NCI-H1105 treated with DMSO at 0.1 percent for 48 hours (cell line): ENCODE measurements around the gene HOMER3.
"Not testable (repeated sequence)": the region's sequence is repeated elsewhere in the genome, so short reads cannot be mapped to it uniquely, and the experiment has no call there.

Source experiments
- DNase-seq: peaks from one replicate; lab custom pipeline; 2025; lab: John Stamatoyannopoulos, UW

The HOMER3 gene

DNA sequence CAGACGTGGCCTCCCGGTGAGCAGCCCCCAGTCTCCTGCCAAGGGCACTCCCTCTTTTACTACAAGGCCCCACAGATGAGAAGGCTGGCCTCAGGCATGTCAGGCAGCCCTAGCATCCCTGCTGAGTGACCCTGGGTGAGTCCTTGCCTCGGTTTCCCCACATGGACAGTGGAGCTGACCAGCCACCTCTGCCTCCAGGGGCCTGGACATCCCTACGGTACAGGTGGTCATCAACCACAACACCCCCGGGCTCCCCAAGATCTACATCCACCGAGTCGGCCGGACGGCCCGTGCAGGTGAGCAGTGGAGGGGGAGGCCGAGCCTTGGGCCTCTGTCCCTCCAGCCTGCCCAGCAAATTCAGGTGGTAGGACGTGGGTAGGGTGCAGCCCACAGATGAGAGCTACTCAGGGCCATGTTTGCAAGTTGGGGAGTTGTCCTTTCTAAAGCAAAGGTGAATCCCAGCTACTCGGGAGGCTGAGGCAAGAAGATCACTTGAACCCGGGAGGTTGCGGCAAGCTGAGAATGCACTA, 16.3 kb downstream of the HOMER3 start:
- DNase-seq = no peak

DNA sequence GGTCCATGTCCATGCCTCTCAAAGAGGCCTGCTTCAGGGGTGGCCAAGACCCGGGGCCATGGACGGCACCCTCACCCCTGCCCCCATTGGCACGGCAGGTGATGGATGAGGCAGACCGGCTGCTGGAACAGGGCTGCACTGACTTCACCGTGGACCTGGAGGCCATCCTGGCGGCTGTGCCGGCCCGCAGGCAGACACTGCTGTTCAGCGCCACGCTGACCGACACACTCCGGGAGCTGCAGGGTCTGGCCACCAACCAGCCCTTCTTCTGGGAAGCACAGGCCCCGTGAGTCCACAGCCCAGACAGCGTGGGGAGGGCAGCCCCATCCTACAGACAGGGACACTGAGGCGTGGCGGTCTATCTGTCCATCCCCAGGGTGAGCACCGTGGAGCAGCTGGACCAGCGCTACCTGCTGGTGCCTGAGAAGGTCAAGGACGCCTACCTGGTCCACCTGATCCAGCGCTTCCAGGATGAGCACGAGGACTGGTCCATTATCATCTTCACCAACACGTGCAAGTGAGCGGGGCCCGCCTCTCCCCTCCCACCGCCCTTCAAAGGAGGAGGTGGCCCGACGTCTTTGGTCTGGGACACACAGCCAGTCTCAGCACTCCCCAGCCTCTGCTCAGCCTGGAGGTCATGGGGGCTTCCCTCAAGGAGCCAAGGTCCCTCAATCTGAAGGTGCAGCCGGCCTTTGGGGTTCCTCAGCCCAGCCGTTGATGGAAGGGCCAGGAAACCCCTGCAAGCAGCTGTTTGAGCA, 18.6 kb downstream of the HOMER3 start:
- DNase-seq = no peak

GRCh38 chr19:18921593-18921992, 19.4 kb downstream of the HOMER3 start:
- DNase-seq = no peak

DNA sequence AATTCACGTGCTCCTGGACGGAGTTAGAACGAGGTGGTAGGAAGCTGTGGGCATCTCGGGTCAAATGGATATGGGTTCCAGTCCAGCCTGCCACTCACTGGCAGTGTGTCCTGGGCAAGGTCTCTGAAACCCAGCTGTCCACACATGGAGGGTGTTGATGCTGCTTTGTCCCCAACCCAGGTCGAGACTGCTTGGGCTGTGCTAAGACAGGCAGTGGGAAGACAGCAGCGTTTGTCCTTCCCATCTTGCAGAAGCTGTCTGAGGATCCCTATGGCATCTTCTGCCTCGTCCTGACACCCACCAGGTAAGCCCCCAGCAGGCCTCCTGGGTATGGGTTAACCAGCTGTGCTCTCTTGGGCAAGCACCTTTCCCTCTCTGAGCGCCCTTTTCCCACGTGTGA, 20.6 kb downstream of the HOMER3 start:
- no peak for DNase-seq

DNA sequence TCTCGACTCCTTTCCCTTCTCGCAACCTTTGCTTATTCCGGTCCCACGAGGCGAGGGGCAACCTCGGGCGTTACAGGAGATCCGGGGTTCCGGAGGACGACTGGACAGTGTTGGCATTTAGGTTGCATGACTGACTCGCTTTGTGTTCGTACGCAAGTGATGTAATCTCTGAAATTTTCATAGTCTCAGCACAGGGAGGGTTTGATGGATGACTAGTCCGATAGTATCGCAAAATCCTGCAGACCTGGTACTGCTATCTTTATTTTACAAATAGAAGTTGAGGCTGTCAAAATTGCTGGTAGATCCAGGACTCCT, 21.2 kb downstream of the HOMER3 start:
- DNase-seq = no peak

DNA sequence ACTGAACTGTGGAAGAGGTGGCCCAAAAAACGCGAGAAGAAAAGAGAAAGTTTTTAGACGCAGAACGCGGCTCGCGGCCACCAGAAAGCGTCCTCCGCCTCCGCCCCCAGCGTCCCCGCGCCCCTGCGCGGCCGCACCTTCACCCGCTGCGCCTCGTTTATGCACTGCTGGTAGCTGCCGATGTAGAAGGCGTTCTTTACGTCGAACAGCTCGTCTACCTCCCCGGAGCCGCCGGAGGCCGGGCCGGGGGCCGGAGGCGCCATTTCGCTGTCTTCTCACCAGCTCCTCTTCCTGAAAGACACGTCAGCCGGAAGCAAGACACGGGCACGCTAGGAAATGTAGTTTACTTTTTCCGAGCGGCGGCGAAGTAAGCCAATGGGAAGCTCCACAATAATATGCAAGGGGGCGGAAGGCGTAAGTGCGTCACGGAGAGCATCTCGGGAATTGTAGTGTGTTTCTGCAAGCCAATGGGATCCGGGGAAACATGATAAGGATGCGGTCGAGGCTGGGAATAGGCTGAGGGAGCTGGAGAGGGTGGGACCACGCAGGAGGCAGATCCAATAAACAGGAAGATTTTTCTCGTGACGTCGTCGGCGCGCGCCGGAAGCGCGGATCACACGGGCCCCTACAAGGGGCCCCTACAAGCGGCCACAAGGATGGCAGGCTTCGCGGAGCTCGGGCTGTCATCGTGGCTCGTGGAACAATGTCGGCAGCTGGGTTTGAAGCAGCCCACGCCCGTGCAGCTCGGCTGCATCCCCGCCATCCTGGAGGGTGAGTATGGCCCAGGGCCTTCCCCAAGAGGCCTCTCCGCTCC, 21.7 kb downstream of the HOMER3 start, which contains the start of the genes COPE and DDX49:
Gene COPE, minus strand, starts transcription at position 302 of the 814 bp plus-strand sequence. Its CDS starts 39 bp downstream, at position 263.
Gene DDX49, plus strand, starts transcription at position 630 of the 814 bp plus-strand sequence. Its CDS starts 27 bp downstream, at position 657.
- DNase-seq = peak; percentile 100

DNA sequence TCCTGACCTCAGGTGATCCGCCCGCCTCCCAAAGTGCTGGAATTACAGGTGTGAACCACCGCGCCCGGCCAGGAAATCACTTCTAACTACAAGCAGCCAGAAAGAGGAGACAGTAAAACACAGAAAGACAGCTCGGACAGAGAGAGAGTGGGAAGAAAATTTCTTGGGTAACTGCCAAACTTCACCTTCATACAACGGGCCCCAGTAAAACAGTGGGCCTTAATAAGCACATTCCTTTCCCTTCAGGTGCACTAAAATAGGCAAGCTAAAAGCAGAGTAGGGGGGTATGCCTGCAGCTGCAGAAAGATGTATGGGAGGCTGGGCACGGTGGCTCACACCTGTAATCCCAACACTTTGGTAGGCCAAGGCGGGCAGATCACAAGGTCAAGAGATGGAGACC, 23.4 kb downstream of the HOMER3 start:
- DNase-seq = not testable (repeated sequence)

DNA sequence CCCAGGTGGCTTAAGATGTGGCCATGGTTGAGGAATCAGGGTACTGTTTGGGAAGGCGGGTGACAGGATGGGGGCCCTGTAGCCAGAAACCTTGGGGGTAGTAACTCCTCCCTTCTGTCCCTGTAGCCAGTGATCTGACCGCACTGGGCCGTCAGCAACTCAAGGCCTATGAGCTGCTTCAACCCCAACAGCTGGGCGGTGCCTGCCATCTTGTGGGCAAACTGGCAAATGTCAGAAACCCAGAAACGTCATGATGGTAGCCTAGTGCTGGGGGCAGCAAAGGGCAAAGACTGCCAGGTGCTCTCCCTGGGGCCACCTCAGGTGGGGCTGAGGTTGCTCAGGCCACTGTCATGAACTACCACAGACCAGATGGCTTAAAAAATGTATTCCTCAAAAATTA, 25.4 kb downstream of the HOMER3 start:
- no peak for DNase-seq

GRCh38 chr19:18913466-18913865, 27.6 kb downstream of the HOMER3 start:
- no peak for DNase-seq

GRCh38 chr19:18912933-18913332, 28.1 kb downstream of the HOMER3 start:
- no peak for DNase-seq

- DNase-seq = no peak
These were observed 30.1 kb downstream of the HOMER3 start for GRCh38 chr19:18910801-18911436.

GRCh38 chr19:18910010-18910409, 31.0 kb downstream of the HOMER3 start:
- no peak for DNase-seq

DNA sequence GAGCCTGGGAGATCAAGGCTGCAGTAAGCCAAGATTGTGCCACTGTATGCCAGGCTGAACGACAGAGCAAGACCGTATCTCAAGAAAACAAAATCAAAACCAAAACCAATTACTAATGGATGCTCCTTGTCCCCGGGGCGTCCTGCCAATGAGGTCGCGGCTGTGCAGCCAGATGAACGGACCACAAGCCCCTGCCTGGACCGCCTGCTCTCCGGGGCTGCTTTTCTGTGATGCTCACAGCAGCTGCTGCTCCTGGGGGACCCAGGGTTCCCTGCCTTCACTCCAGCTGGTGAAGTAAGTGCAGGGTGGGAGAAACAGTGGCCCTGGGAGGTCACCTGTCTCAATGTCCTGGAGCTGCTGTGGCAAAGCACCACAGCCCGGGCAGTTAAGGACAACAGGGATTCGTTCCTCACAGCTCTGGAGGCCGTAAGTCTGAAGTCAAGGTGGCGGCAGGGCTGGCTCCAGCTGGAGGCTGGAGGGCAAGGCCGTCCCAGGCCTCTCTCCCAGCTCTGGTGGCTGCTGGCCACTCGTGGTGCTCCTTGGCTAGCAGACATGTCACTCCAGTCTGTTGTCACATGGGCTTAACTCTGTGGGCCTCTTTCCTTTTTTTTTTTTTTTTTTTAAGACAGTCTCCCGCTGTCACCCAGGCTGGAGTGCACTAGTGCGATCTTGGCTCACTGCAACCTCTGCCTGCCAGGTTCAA, 31.9 kb downstream of the HOMER3 start:
- no peak for DNase-seq

DNA sequence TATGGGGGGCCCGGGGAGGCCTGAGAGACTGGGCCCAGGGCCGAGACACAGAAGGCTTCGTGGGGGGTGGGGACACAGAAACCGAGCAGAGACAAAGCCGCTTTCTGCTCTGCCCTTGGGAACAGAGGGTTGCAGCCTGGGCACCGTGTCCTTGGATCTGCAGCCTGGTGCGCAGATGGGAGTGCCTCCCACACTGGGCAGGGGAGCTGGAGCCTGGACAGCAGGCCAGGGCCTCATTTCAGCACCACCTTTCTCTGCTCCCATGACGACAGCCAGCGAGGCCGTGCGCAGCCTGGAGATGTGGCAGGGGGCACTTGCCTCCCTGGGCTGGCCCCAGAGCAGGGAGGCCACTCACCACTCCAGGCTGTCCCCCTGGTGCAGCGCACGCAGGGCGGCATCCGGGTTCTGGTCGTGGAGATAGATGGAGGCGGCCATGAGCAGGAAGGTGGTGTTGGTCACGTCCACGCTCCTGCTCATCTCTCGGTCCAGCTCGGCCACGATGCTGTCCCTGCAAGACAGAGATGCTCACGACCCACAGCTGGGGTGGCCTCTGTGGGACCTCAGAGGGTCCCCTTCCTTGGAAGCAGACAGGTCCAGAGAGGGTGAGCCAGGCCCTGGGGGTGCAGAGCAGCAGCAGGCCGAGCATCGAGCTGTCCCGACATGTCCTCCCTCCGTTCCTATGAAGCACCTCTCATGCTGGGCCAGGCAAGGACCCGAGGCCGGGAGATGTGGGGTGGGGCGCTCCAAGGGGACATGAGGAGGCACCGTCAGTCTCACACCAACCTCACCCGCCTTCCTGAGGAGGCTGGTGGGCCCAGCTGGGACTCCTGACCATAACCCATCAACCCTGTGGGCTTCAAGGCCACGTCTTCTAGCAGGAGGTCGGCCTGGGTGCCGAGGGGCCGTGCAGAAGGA, 34.2 kb downstream of the HOMER3 start:
- DNase-seq = no peak

- DNase-seq = no peak
These were observed 35.3 kb downstream of the HOMER3 start for GRCh38 chr19:18905513-18906236.

- no peak for DNase-seq
These were observed 36.0 kb downstream of the HOMER3 start for GRCh38 chr19:18905058-18905456.

DNA sequence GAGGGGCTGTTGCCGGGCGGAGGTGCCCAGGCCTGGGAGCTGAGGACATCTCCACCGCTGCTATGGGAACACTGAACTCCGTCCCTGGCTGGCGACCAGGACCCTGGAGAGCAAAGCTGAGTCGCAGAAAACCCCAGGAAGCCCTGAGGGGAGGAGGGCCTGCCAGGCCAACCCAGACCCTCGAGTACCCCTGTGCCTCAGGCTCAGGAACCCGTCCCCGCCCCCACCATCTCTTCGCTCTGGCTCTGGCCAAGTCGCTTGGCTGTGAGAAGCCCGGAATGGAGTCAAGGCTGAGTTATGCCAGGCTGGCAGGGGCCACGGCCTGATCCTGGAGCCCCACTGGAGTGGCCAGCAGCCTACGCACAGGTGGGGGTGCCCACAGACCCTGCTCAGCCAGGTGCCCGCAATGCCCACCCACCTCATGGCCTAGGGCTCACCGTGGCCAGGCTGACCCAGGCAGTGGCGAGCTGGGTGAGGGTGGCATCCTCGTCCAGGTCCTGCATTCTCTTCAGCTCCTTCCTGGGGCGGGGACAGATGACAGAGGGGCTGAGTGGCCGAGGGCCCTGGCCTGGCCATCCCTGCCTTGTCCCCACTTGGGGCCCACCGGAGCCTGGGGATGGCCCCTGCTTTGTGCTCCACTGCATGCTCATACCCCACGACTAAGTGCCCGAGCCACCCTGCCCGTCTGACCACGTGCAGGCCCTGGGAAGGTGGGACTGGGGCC, 36.5 kb downstream of the HOMER3 start:
- no peak for DNase-seq

DNA sequence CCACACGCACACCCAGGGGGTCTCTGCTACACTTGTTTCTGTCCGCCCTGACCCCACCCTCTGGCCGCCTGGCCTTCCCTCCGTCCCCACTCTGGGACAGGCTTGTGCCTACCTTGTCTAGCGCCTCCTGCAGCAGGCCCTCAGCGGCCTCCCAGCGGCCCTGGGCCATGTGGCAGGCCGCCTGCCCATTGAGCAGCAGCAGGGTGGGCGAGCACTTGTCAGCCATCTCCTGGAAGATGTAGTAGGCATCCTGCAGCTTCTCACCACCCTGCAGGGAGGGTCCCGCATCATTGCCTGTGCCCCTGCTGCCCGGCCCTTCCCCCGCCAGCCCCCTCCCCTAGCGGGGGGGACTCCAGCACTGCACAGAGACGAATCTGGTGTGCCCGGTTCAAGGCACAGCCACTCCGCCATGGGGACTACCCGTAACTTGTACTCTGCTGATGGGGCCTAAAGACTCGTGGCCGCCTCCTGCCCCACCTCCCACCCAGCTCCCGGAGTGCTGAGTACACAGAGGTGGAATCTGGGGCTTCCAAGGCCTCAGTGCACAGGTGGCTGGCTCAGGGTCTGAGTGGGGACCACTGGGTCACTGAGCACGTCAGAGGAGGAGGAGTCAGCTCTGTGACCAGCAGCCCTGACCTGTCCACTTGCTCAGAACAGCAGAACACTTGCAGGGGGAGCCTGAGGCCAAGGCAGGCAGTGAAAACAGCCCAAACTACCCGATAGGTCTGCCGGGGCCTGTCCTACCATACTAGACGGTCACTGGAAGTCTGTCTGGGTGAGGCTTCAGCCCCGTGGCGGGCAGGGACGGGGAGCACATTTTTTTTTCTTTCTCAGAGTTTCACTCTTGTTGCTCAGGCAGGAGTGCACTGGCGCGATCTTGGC, 37.6 kb downstream of the HOMER3 start:
- no peak for DNase-seq
